Measurements from ENCODE around the gene BMP7. TPM values are rescaled to one million over a fixed set of nuclear protein-coding genes. Genes with fewer than 3 reads are reported as not detected.
A peak's percentile ranks its signal among the peaks of the same experiment; 100 is the strongest.

The BMP7 gene
- total and polyA plus RNA-seq, 2 experiments from 2014 or later, result 15.9 to 22.8 TPM

- Mint-ChIP-seq H3K4me3 (no peak overlapping the region), H3K9me3 (no peaks in the 10 kb centered on the region; the same call in 2 of the 3 replicates), H3K27me3 (ENCODE audit: insufficient read depth, low read depth, poor library complexity) (peaks cover 38% of the 10 kb centered on the region), H3K36me3 (ENCODE audit: low read depth) (no peaks in the 10 kb centered on the region), H3K4me1 (peaks cover 65% of the 10 kb centered on the region), H3K27ac (no peak overlapping the region)
- Histone ChIP-seq H3K4me3 (0 out of 2 replicates have a peak overlapping the region, but pooled peaks have one; percentile 1), H3K36me3 (ENCODE audit: insufficient read depth) (no peaks in the 10 kb centered on the region), H3K27ac (ENCODE audit: low read depth) (no peak overlapping the region), H3F3A (replicated peaks; ENCODE audit: low read depth) (no peaks in the 10 kb centered on the region), H3K27me3 (ENCODE audit: insufficient read depth) (peaks cover 17% of the 10 kb centered on the region), H3K4me1 (ENCODE audit: insufficient read depth) (peaks cover 65% of the 10 kb centered on the region), H2AFZ (no peak overlapping the region), H4K20me1 (replicated peaks; ENCODE audit: insufficient read depth) (0 out of 2 replicates have a peak, but pooled peaks cover 9% of the 10 kb centered on the region), H3K4me2 (peak overlapping the region; percentile 54), H3K9me2 (ENCODE audit: insufficient read depth) (no peaks in the 10 kb centered on the region), H3K79me2 (replicated peaks; ENCODE audit: insufficient read depth) (peaks cover 61% of the 10 kb centered on the region)
- no peak for TF ChIP-seq CREB1 (CRISPR knock-in tag; IDR thresholded peaks at IDR 0.05; ENCODE audit: low read depth)
- TF ChIP-seq CTCF (conservative IDR thresholded peaks at IDR 0.05; ENCODE audit: low read depth in 2 of 2), result no peak
- no peak for TF ChIP-seq ZNF462 (CRISPR knock-in tag; IDR thresholded peaks at IDR 0.05)
- no peak for TF ChIP-seq REST (IDR thresholded peaks at IDR 0.05; ENCODE audit: unreplicated experiment)
- no peak for TF ChIP-seq ETS1 (IDR thresholded peaks at IDR 0.05)
- no peak for TF ChIP-seq JUNB (IDR thresholded peaks at IDR 0.05; ENCODE audit: unreplicated experiment)
- DNase-seq (ENCODE audit: low spot score) (no peak), ATAC-seq (no peak)
These were observed 10.2 kb downstream of the BMP7 start for GRCh38 chr20:57256205-57256604.

Data from GM23338 (cell line).